GM12878 (cell line): Measurements from ENCODE around the gene SUFU. TPM values are rescaled to one million over a fixed set of nuclear protein-coding genes. Genes with fewer than 3 reads are reported as not detected.

Source experiments
- ATAC-seq: fragments of 200-7000 bp; cut with Tn5 transposase; 3 replicates; pipeline ENCODE4 v1.9.1; 2020; ENCODE audit warnings: mild to moderate bottlenecking, moderate library complexity
- BruUV-seq: library from RNA; stranded (reverse); fragments of 400-500 nt; replicated peaks from 2 replicates; lab custom pipeline; 2021; lab: Mats Ljungman, UMichigan
- CTCF ChIA-PET: fragments of 300-600 bp; sonication (Branson Sonifier 250); formaldehyde crosslinking; extraction: SDS; loops from one replicate; lab custom pipeline; 2021; ENCODE audit warnings: inconsistent platforms; lab: Yijun Ruan, JAX
- POLR2A ChIA-PET: fragments of 350-600 bp; formaldehyde crosslinking; extraction: SDS; loops from one replicate; lab custom pipeline; 2021; ENCODE audit warnings: inconsistent platforms; lab: Charles Lee
- RAD21 ChIA-PET: fragments of 300-600 bp; sonication (Branson Sonifier 250); formaldehyde crosslinking; loops from one replicate; lab custom pipeline; 2023; ENCODE audit warnings: antibody characterized with exemption; ENCODE audit not compliant: unreplicated experiment; lab: Charles Lee
- SMC1A ChIA-PET: fragments of 300-600 bp; sonication (Branson Sonifier 250); formaldehyde crosslinking; loops from one replicate; lab custom pipeline; 2023; ENCODE audit not compliant: unreplicated experiment, uncharacterized antibody; lab: Charles Lee
- DNase-seq: peaks from one replicate; pipeline ENCODE4 v3.0.0-alpha.2; 2011; ENCODE audit warnings: low read depth, low spot score
- FAIRE-seq: peaks from 3 replicates; lab custom pipeline; 2011; peaks lifted over from hg19 to GRCh38; lab: Jason Lieb, UNC
- H2AFZ ChIP-seq: 2 replicates; pipeline ENCODE4 v1.6.0; 2011; ENCODE audit warnings: low read depth, low read length, control low read depth; ENCODE audit not compliant: control insufficient read depth
- H3K27ac ChIP-seq: 2 replicates; pipeline ENCODE4 v1.5.1; 2011; ENCODE audit warnings: control low read depth; ENCODE audit not compliant: control insufficient read depth, insufficient read depth
- H3K27me3 ChIP-seq, 2 experiments: replicated peaks in 1 of 2; 2 replicates each; pipeline versions ENCODE4 v1.6.0 to v1.6.1; 2011; ENCODE audit warnings: low read length in 1 of 2; ENCODE audit not compliant: control insufficient read depth in 2 of 2, insufficient read depth in 2 of 2
- H3K36me3 ChIP-seq, 2 experiments: 2 replicates each; pipeline ENCODE4 v1.5.1; 2011; ENCODE audit warnings: low read length in 1 of 2; ENCODE audit not compliant: control insufficient read depth in 2 of 2, insufficient read depth in 2 of 2
- H3K4me1 ChIP-seq: 2 replicates; pipeline ENCODE4 v1.6.1; 2011; ENCODE audit warnings: mild to moderate bottlenecking, low read length, moderate library complexity, mixed read lengths; ENCODE audit not compliant: control insufficient read depth, insufficient read depth
- H3K4me2 ChIP-seq: 2 replicates; pipeline ENCODE4 v1.6.0; 2011; ENCODE audit warnings: control low read depth; ENCODE audit not compliant: control insufficient read depth, insufficient read depth
- H3K4me3 ChIP-seq: fragments of 200-600 bp; sonication (generic); 2 replicates; pipeline ENCODE4 v1.5.1; 2016
- H3K79me2 ChIP-seq: 2 replicates; pipeline ENCODE4 v1.6.0; 2011; ENCODE audit warnings: low read length; ENCODE audit not compliant: control insufficient read depth, insufficient read depth
- H3K9ac ChIP-seq: 2 replicates; pipeline ENCODE4 v1.8.0; 2011; ENCODE audit warnings: low read length, control low read depth, mixed read lengths; ENCODE audit not compliant: control insufficient read depth, insufficient read depth
- H3K9me3 ChIP-seq: replicated peaks from 3 replicates; pipeline ENCODE4 v1.5.1; 2011; ENCODE audit warnings: mild to moderate bottlenecking, low read length; ENCODE audit not compliant: control insufficient read depth, insufficient read depth
- H4K20me1 ChIP-seq: 2 replicates; pipeline ENCODE4 v1.6.0; 2011; ENCODE audit not compliant: control insufficient read depth, insufficient read depth
- BACH1 ChIP-seq: fragments of 450-650 bp; IDR thresholded peaks from 2 replicates; pipeline ENCODE4 v1.6.1; 2017; ENCODE audit warnings: mild to moderate bottlenecking, borderline replicate concordance
- MYC ChIP-seq: IDR thresholded peaks from 2 replicates; pipeline ENCODE4 v1.6.1; 2011; ENCODE audit warnings: mild to moderate bottlenecking, low read length, moderate library complexity, inconsistent platforms; ENCODE audit not compliant: insufficient read depth, insufficient replicate concordance, insufficient read length, severe bottlenecking
- RB1 ChIP-seq: fragments of 450-650 bp; formaldehyde crosslinking; IDR thresholded peaks from 2 replicates; pipeline ENCODE4 v1.6.1; 2017; ENCODE audit warnings: mild to moderate bottlenecking, borderline replicate concordance
- RUNX3 ChIP-seq: IDR thresholded peaks from 2 replicates; pipeline ENCODE4 v1.6.1; 2012; ENCODE audit warnings: low read length, inconsistent platforms
- TARDBP ChIP-seq: IDR thresholded peaks from 2 replicates; pipeline ENCODE4 v1.6.1; 2016; ENCODE audit warnings: borderline replicate concordance
- ZNF622 ChIP-seq: fragments of 450-650 bp; IDR thresholded peaks from 2 replicates; pipeline ENCODE4 v1.6.1; 2017; ENCODE audit warnings: mild to moderate bottlenecking, inconsistent platforms
- WGBS: methylation state at CpG from one replicate; pipeline ENCODE4 v1.1.6; 2016; ENCODE audit warnings: low lambda C conversion rate; ENCODE audit not compliant: insufficient replicate concordance, insufficient coverage; ENCODE audit errors: missing lambda C conversion rate; 5-methylcytosine and 5-hydroxymethylcytosine counted together
- in situ Hi-C: fragments of 300-500 bp; cut with MboI; formaldehyde crosslinking; loops from 9 replicates; pipeline ENCODE4 v1.14.3; 2018; ENCODE audit warnings: mixed read lengths
- intact Hi-C: fragments of 100-400 bp; cut with micrococcal nuclease; formaldehyde crosslinking; loops from one replicate; pipeline ENCODE4 v1.14.2; 2022; ENCODE audit not compliant: unreplicated experiment
- polyA plus RNA-seq, 11 experiments: library from polyadenylated mRNA; depleted of rRNA in 4 of 11; unstranded in 6 of 11; stranded (reverse) in 5 of 11; fragments of >200 nt; fragmentation: Nextera tagmentation in 4 of 11; fragmentation: Illumina TruSeq in 1 of 11; extraction: Ambion mirVana in 4 of 11; extraction: Trizol in 1 of 11; gene quantifications; 1 replicate in 1 of 11; 2 replicates in 10 of 11; pipeline versions ENCODE4 v1.2.1 to v1.2.3, GENCODE V29; 2011 to 2016; ENCODE audit warnings: inconsistent platforms in 2 of 11, missing spikeins in 2 of 11, low read depth in 1 of 11
- total RNA-seq, 4 experiments: library from RNA; depleted of rRNA in 3 of 4; stranded (reverse); fragments of >200 nt in 3 of 4; fragmentation: Illumina TruSeq in 1 of 4; extraction: Trizol in 1 of 4; gene quantifications; 2 replicates each; pipeline versions ENCODE4 v1.2.1 to v1.2.3, GENCODE V29; 2013 to 2021
- TF ChIP-seq, protein P1 (sequence below): IDR thresholded peaks from 2 replicates; pipeline ENCODE4 v1.6.1; 2012; ENCODE audit warnings: low read depth, low read length, improper control_type of control experiment
- TF ChIP-seq, protein P2 (sequence below): IDR thresholded peaks from 2 replicates; pipeline ENCODE4 v1.6.1; 2012; ENCODE audit warnings: low read depth, low read length, improper control_type of control experiment
- TF ChIP-seq, protein P3 (sequence below): fragments of 450-650 bp; IDR thresholded peaks from 2 replicates; pipeline ENCODE4 v1.6.1; 2016; ENCODE audit warnings: mild to moderate bottlenecking, moderate library complexity, borderline replicate concordance
- TF ChIP-seq, protein P4 (sequence below): IDR thresholded peaks from 2 replicates; pipeline ENCODE4 v1.6.1; 2012; ENCODE audit warnings: mild to moderate bottlenecking, low read depth, low read length
- TF ChIP-seq, protein P5 (sequence below): fragments of 450-650 bp; IDR thresholded peaks from 2 replicates; pipeline ENCODE4 v1.6.1; 2017; ENCODE audit warnings: mild to moderate bottlenecking
- TF ChIP-seq, protein P6 (sequence below): IDR thresholded peaks from 2 replicates; pipeline ENCODE4 v1.6.1; 2012; ENCODE audit warnings: low read depth, low read length, improper control_type of control experiment

Gene SUFU
- total and polyA plus RNA-seq, 10 of the 15 experiments (the other 5 are each of a cell fraction or from before 2014, with no cell fraction given): 0.68 to 7.7 (median 2.4) TPM

DNA sequence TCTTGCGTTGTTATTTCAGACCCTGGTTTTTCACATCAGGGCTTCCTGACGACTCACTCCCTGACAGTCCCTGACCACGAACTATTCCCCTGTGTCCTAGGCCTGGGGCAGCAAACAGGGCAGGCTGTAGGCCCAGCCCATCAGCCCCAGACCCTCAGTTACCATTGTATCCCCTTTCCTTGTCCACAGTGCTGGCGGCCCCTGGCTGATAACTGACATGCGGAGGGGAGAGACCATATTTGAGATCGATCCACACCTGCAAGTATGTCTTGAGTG is 90.0 kb downstream of the SUFU start:
- Histone ChIP-seq H3K27ac (no peak overlapping the region), H3K4me3 (no peak overlapping the region), H2AFZ (no peak overlapping the region), H3K4me2 (no peak overlapping the region), H3K9ac (no peak overlapping the region), H3K4me1 (no peaks in the 10 kb centered on the region), H3K9me3 (no peaks in the 10 kb centered on the region), H3K79me2 (no peaks in the 10 kb centered on the region), H4K20me1 (no peaks in the 10 kb centered on the region), H3K36me3 (peaks cover 0 to 6% of the 10 kb centered on the region in 2 experiments; a peak in 1 of 4 replicates), H3K27me3 (no peaks in the 10 kb centered on the region)
- ATAC-seq: no peak
- ChIA-PET POLR2A (interaction anchor here (0.6 to 1.1 kb wide), 2 partner anchors 11 to 15 kb away, joined by 3 to 5 read pairs; no protein-coding TSS in a partner anchor), RAD21 (no interaction called here), SMC1A (interaction anchor here (1.3 kb wide), 2 partner anchors 10 to 14 kb away, joined by 3 to 4 read pairs; no protein-coding TSS in a partner anchor), CTCF (interaction anchor here (1.8 to 6.3 kb wide), 2 partner anchors 10 to 91 kb away, joined by 8 to 40 read pairs; partner anchors contain the start of genes ACTR1A and SUFU)
- FAIRE-seq: no peak
- no TSS peak for BruUV-seq
- DNase-seq: no peak
- 68% methylated on average over 6 of the region's 6 CpGs for WGBS
- in situ Hi-C loops (no loop called here), intact Hi-C loops (no loop called here)
- TF ChIP-seq, protein P1, sequence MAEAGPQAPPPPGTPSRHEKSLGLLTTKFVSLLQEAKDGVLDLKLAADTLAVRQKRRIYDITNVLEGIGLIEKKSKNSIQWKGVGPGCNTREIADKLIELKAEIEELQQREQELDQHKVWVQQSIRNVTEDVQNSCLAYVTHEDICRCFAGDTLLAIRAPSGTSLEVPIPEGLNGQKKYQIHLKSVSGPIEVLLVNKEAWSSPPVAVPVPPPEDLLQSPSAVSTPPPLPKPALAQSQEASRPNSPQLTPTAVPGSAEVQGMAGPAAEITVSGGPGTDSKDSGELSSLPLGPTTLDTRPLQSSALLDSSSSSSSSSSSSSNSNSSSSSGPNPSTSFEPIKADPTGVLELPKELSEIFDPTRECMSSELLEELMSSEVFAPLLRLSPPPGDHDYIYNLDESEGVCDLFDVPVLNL: no peak
- TF ChIP-seq, protein P2, sequence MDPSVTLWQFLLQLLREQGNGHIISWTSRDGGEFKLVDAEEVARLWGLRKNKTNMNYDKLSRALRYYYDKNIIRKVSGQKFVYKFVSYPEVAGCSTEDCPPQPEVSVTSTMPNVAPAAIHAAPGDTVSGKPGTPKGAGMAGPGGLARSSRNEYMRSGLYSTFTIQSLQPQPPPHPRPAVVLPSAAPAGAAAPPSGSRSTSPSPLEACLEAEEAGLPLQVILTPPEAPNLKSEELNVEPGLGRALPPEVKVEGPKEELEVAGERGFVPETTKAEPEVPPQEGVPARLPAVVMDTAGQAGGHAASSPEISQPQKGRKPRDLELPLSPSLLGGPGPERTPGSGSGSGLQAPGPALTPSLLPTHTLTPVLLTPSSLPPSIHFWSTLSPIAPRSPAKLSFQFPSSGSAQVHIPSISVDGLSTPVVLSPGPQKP: no peak
- TF ChIP-seq MYC: no peak
- TF ChIP-seq, protein P3, sequence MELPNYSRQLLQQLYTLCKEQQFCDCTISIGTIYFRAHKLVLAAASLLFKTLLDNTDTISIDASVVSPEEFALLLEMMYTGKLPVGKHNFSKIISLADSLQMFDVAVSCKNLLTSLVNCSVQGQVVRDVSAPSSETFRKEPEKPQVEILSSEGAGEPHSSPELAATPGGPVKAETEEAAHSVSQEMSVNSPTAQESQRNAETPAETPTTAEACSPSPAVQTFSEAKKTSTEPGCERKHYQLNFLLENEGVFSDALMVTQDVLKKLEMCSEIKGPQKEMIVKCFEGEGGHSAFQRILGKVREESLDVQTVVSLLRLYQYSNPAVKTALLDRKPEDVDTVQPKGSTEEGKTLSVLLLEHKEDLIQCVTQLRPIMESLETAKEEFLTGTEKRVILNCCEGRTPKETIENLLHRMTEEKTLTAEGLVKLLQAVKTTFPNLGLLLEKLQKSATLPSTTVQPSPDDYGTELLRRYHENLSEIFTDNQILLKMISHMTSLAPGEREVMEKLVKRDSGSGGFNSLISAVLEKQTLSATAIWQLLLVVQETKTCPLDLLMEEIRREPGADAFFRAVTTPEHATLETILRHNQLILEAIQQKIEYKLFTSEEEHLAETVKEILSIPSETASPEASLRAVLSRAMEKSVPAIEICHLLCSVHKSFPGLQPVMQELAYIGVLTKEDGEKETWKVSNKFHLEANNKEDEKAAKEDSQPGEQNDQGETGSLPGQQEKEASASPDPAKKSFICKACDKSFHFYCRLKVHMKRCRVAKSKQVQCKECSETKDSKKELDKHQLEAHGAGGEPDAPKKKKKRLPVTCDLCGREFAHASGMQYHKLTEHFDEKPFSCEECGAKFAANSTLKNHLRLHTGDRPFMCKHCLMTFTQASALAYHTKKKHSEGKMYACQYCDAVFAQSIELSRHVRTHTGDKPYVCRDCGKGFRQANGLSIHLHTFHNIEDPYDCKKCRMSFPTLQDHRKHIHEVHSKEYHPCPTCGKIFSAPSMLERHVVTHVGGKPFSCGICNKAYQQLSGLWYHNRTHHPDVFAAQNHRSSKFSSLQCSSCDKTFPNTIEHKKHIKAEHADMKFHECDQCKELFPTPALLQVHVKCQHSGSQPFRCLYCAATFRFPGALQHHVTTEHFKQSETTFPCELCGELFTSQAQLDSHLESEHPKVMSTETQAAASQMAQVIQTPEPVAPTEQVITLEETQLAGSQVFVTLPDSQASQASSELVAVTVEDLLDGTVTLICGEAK: no peak
- TF ChIP-seq ZNF622: no peak
- TF ChIP-seq TARDBP: no peak
- TF ChIP-seq, protein P4, sequence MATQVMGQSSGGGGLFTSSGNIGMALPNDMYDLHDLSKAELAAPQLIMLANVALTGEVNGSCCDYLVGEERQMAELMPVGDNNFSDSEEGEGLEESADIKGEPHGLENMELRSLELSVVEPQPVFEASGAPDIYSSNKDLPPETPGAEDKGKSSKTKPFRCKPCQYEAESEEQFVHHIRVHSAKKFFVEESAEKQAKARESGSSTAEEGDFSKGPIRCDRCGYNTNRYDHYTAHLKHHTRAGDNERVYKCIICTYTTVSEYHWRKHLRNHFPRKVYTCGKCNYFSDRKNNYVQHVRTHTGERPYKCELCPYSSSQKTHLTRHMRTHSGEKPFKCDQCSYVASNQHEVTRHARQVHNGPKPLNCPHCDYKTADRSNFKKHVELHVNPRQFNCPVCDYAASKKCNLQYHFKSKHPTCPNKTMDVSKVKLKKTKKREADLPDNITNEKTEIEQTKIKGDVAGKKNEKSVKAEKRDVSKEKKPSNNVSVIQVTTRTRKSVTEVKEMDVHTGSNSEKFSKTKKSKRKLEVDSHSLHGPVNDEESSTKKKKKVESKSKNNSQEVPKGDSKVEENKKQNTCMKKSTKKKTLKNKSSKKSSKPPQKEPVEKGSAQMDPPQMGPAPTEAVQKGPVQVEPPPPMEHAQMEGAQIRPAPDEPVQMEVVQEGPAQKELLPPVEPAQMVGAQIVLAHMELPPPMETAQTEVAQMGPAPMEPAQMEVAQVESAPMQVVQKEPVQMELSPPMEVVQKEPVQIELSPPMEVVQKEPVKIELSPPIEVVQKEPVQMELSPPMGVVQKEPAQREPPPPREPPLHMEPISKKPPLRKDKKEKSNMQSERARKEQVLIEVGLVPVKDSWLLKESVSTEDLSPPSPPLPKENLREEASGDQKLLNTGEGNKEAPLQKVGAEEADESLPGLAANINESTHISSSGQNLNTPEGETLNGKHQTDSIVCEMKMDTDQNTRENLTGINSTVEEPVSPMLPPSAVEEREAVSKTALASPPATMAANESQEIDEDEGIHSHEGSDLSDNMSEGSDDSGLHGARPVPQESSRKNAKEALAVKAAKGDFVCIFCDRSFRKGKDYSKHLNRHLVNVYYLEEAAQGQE: no peak
- TF ChIP-seq RUNX3: no peak
- TF ChIP-seq, protein P5, sequence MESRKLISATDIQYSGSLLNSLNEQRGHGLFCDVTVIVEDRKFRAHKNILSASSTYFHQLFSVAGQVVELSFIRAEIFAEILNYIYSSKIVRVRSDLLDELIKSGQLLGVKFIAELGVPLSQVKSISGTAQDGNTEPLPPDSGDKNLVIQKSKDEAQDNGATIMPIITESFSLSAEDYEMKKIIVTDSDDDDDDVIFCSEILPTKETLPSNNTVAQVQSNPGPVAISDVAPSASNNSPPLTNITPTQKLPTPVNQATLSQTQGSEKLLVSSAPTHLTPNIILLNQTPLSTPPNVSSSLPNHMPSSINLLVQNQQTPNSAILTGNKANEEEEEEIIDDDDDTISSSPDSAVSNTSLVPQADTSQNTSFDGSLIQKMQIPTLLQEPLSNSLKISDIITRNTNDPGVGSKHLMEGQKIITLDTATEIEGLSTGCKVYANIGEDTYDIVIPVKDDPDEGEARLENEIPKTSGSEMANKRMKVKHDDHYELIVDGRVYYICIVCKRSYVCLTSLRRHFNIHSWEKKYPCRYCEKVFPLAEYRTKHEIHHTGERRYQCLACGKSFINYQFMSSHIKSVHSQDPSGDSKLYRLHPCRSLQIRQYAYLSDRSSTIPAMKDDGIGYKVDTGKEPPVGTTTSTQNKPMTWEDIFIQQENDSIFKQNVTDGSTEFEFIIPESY: no peak
- no peak for TF ChIP-seq RB1
- TF ChIP-seq, protein P6, sequence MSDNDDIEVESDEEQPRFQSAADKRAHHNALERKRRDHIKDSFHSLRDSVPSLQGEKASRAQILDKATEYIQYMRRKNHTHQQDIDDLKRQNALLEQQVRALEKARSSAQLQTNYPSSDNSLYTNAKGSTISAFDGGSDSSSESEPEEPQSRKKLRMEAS: no peak
- no peak for TF ChIP-seq BACH1
